HG02970 (cell line): Measurements from ENCODE around the gene ASCC3.

Experiments used
- ATAC-seq: cut with Tn5 transposase; IDR thresholded peaks from one replicate; pipeline ENCODE4 v1.9.1; 2021; ENCODE audit warnings: mild to moderate bottlenecking, moderate library complexity, moderate number of reproducible peaks; ENCODE audit not compliant: unreplicated experiment, low FRiP score

ASCC3 gene

DNA sequence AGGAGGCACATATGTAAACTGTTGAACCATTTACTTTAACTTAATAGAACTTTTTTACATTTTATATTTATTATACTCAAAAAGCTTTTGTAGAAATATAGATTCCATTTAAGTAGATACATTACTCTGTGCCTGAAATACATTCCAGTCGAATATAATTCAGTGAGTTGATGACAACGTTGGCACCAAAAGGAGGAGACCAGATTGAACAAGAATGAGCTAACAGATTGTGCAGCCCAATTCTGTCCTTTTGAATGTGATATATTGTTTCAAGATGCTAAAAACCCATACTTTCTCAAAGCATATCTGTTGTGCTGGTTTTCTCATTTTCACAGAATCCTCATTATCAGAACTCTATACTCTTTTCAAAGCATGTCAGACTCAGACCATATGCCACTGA lies 269.0 kb downstream of the ASCC3 start:
- ATAC-seq, result no peak

DNA sequence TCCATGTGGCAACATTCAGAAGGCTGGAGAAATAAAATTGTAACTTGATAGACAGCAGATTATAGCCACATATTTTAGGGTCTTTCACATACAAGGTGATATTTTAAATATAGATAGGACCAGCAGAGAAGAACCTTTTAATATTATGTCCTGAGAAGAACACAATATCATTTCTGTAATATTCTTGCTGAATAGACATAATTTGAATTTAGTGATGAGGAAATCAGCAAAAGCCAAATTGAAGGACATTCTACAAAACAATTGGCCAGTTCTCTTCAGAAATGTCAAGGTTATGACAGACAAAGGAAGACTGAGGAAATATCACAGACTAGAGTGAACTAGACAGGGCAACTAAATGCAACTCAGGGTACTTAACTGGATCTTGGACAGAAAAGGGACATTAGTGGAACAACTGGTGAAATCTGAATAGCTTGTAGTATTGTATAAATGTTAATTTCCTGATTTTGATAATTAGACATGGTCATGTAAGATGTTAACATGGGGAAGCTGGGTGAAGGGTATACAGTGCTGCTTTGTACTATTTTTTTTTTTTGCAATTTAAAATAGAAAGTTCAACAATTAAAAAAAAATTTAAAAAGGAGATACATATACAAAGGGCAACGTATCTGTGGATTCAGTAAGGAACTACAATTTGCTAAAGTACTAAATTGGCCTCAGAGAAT lies 281.9 kb downstream of the ASCC3 start:
- ATAC-seq, result no peak

DNA sequence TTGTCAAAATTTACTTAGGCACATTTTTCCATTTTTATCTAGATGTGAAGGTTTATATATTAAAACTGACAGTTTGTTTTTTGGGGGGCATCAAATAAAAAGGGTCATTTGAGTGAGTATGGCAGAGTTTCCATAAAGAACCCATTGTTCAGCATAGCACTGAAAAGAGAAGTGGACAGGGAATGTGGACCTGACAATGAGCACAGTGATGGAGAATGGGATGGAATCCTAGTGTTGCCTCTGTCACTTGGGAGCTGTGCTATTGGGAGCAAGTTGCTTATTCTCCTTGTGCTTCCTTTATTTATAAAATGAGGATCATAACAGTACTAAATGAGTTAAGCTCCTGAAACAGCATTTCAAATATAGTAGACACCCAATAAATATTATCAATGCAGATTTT lies 285.7 kb downstream of the ASCC3 start:
- ATAC-seq, result no peak

DNA sequence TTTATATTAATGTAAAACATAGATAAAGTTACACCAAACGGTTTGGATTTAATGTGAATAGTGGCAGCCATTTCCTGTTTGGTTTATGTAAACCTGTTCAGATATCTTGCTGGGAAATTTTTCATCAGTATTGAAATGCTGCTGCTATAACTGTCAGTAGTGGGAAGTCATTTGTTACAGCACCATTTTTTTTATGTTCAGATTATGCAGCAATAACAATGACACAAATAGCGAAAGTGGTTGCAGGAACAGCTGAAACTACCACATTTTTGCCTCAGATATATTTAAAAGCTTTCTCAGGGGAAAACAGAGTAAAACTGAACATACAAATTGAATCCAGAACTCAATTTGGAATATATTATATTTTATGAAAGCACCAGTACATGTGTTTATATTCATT lies 287.6 kb downstream of the ASCC3 start:
- no peak for ATAC-seq

DNA sequence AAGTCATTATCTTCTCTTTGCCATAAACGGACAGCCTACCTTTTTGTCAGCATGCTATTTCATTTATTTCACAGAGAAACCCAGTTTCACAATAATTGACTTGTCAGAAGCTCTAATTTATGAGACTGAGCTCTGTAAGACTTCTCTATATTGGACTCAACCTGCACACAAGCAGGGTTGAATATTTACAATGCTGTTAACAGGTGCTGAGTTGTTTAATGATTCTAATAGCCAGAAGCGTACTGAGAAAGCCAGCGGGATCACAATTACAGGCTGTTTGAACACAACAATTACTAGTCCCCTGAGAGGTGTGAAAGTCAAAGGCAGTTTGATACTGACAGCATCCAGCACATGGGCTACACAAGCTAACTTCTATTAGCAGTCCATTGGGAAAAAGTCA lies 288.2 kb downstream of the ASCC3 start:
- ATAC-seq, result no peak

DNA sequence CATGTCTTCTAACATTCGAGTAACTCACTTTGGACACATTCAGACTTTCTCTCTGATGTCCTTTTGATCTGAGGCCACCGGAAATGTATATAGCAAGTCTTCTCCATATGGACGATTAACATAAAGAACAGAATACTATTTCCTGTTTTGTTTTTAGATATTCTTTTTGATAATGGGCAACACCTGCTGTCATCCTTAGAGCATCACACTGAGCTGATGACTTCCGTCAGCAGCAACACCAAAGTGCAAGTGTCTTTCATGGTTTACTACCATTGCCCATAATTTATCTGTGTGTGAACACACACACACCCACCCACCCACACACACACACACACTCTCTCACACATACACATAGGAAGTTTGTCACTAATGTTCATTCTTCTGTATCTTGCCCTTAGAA lies 303.7 kb downstream of the ASCC3 start:
- ATAC-seq, result no peak

DNA sequence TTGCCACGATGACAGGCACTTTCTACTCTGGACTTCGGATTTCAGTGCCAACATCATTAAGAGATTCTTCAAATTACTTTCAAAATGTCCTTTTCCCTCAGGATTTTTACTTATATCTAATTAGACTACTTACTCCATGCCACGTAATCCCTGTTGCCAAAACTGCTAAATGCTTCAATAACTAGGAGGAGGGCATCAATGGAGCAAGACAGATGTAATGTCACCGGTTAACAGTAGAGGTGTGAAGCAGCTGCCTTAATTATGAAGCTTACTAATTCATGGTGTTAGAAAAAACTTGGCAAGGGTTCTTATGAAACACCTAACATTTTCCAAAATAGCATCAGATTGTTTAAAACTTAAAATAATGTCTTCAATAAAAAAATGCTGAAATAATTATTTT lies 305.2 kb downstream of the ASCC3 start:
- ATAC-seq, result no peak

DNA sequence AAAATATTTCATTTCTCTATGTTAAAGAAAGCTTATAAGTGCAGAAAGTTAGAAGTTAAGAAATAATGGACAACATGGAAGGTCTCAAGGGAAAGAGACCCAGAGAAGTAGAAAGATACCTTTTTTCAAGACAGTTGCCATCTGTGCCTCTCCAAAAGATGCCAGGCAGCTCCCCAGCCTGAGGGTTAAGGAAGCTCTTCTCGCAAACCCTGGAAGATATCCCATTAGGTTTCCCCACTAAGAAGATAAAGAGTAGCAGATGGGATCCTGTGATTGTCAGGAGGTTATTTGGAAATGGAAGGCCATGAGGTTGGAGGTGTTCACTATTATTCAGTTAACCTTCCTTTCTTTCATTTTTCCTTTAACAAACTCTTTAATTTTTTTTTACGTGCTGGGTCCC lies 306.3 kb downstream of the ASCC3 start:
- ATAC-seq, result no peak

DNA sequence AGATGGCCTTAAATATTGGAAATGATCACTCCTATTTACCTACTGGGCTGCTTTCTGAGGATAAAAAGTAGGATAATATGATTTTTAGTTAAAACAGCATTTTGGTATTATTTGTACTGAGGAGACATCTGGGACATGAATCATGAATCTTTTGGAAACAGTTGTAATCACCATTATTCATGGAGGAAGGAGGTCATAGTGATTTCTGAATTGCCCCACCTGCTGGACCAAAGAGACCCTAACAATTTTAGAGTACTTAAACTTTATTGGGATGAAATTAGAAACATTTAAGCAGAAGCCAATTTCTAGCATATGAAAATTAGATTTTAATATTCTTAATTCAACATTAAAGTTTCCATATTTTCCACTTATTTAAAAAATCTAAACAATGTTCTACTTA lies 308.0 kb downstream of the ASCC3 start:
- no peak for ATAC-seq

DNA sequence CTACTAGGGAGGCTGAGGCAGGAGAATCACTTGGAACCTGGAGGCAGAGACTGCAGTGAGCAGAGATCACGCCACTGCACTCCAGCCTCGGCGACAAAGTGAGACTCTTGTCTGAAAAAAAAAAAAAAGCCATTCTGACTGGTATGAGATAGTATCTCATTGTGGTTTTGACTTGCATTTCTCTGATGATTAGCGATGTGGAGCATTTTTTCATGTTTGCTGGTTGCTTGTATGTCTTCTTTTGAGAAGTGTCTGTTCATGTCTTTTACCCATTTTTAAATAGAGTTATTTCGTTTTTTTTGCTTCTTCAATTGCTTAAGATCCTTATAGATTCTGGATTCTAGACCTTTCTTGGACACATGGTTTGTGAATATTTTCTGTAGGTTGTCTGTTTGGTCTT lies 312.9 kb downstream of the ASCC3 start:
- no peak for ATAC-seq

DNA sequence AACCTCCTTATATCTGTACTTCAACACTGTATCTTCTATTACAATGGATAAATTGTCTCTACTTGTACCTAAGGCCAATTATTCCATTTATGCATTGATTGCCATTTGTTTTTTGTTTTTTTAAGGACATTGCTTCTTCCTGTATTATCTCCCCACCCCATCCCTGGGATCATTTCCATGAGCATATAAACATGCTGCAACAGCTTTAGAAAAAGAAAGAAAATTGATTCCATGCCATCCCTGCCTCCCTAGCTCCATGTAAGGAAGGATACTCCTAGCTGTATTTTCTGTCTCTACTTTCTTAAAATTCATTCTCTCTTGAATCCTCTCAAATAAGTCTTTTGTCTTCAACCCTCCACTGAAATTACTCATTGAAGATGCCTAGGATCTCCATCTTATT lies 314.6 kb downstream of the ASCC3 start:
- no peak for ATAC-seq

DNA sequence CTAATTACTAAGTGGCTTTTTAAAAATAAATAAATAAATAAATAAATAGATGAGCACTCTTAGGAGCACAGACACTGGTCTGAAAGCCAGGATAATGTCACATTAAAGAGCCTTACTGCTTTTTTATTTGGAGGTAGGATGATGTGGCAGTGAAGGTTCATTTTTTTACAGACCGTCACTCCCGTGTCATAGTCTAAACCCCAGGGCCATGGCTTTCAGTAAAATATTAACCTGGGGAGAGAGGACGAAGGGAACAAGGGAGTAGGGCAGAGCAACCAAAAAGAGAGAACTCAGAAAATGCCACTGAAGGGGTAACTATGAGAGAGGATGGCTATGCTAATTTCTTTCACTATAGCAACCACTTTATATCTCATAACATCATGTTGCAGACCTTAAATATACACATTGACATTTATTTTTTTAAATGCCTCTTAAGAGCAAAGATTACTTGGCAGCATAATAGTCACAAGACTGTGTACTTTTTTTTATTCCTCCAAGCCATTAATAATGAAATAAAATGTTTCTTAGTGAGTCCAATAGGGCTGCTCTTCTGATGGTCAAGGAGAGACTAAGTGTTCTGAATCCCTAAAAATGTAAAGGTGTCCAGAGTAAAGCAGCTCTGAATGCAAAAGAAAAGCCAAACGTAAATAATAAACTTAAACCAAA lies 315.6 kb downstream of the ASCC3 start:
- no peak for ATAC-seq

DNA sequence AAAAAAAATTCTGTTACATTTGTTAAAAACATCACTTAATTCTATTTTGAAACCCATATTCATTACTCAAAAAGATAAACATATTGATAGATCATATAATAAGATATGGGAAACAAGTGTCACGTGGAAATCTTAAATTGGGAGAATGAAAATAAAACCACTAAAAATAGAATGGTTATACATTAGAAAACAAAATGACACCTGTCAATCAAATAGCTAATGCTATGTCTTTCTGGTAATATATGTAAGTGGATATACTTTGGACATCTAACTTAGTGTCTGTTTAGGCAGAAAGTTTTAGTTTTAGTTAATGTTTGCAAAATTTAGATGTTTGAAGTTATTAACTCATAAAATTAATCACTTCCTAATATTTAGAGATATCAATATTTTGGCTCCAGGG lies 321.3 kb downstream of the ASCC3 start:
- ATAC-seq, result no peak

DNA sequence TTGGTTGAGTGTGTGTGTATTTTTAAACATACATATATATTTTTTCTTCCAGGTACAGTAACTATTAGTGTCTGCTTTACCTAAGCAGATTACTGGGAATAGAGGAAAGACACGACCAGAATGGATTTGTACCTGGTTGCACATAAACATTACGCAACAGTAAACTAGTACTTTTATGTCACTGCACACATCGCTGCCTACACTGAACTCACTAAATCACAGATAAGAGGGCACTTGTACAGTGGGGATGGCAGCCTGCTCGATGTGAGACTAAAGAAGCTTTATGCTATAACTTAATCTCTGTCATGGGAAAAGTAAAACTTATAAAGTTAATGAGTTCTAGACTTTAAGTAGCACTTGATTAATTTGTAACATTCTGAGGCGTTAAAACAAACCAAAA lies 326.9 kb downstream of the ASCC3 start:
- no peak for ATAC-seq

DNA sequence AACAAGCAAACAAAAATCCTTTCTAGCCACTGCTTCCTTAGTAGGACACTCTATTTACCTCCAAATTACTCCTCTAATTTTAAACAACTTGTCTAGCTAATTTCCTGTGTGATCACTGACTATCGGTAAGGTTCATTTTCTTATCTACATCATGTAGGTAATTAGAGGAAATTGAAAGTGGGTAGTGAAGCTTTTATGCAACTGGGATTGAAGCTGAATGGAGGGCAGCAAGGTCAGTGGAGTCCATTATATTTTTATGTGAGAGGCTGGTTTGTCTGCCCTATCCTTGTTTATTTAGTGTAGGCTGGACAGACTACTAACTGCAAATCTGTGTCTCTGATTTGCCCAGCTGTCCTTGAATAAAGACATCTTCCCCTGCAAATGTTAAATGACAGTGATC lies 327.9 kb downstream of the ASCC3 start:
- ATAC-seq, result no peak

DNA sequence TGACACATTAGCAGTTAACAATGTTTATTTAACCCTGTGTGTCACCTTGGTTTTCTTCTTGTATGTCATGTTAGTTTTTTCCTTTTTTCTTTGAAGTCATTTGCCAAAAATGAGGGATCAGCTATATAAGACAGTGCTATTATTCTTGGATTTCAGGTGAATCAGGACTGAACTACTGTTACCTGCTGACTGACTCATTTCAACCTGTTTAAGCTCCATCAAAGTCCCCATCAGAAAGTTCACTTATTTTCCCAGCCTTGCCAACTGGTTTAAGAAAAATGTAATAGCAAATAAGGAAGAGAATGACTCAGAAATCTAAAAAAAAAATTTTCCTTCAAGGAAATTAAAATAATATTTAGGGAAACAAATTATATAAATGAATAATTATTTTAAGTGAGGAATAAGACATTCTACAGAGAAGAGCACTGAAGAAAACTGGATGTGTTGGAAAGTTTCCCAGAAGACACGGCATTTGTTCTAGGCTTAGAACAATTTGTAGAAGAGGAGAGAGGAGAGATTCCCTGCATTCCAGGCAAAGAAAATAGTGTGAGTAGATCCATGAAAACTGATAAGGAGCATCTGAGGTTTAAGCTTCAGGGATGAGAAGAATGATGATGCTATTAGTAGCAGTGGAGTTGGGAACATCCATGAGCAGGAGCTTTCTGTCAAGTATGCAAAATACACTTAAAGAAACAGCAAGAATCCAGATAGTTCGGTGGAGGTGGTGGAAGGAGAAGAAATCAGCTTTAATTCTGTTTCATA lies 331.5 kb downstream of the ASCC3 start:
- ATAC-seq, result no peak

DNA sequence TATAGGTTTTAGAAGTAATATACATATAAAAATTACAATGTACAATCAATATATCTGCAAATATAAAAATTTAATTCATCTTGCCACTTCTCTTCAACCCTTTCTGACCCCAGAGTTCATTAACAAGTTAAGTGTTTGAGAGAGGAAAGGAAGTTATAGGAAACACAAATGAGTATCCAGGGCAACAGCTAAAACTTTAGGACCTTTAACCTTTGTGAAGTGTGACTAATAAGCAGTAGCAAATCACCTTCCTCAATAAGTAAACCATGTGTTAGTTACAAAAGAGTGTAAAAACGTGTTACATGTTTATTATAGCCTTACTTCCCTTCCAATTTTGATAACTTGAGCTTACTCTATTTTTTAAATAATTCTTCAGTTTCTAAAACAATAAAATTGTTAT lies 343.0 kb downstream of the ASCC3 start:
- no peak for ATAC-seq

DNA sequence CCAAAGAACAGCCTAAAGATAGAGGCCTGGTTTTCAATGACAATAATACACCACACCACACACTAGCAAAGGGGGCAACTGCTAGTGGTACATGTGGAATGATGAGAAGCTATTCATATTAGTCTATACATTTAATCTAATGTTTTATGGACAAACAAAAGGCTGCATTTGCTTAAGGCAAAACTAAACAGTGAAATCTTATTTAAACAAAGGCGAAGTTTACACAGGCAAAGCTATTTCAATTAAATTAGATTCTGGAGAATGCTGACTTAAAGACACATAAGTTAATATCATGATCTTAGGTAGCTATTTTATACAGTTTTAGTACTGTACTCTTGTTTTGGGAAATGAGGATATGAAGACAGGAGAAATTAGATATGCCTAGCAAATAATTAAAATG lies 362.5 kb downstream of the ASCC3 start:
- no peak for ATAC-seq

DNA sequence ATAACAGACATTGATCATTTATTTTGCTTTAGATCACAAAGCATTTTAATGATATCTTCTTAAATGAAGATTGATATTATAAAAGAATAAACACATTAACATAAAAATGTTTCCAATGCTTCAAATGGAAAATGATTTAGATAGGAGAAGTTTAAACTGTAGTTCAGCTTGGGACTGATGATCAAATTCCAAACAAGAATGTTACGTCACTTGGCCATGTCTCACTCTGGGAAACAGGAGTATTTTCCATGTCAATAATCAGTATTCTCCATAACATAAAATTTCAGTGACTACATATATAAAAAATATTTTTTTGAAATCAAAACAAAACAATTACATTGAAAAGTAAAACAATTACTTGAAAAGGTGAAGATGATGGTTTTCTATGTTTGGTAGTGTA lies 363.5 kb downstream of the ASCC3 start:
- ATAC-seq, result no peak

DNA sequence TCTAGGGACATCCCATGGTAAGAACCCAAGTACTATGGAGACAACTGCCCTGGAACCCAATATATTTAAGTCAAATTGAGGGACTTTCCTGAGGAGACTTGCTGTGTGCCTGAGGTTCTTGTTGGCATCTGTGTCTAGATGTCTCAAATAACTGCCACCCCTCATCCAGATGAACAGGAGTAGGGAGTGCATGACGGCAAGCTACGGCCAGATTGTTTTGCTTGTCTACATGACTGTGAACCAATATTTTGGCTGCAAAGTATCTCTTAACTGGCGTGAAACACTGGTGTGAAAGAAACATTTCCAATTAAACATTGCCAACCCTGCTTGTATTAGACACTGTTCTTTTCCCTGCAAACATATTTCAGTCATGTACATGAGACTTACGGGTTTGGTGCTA lies 364.0 kb downstream of the ASCC3 start:
- ATAC-seq, result no peak

DNA sequence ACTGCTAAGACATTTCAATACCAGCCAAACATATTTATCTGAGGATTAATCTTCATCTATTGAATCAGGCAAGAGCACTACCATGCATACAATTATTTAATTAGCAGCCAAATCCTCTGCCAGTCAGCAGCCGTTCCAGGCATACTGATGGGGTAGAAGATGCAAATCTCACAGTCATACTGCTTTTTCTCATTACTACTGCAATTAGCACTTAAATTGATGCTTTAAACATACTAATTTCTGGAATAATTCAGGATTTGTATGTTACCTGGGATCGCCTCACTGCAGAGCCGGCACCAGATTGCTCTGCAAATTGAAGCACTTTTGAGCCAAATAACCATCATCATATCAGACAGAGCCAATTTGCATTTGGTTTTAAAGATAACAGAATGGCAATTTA lies 366.5 kb downstream of the ASCC3 start:
- no peak for ATAC-seq
